Urinary bladder (tissue), 4 donors: ENCODE results near the gene KLHL7. TPM values are rescaled to one million over a fixed set of nuclear protein-coding genes. Genes with fewer than 3 reads are reported as not detected.

ENCODE experiments used
- DNase-seq: peaks from one replicate; pipeline ENCODE4 v3.0.0-alpha.2; 2015; ENCODE audit errors: extremely low spot score
- H3K27ac ChIP-seq: one replicate; pipeline ENCODE4 v1.5.1; 2013; ENCODE audit warnings: low read depth, mild to moderate bottlenecking, moderate library complexity
- H3K36me3 ChIP-seq: one replicate; pipeline ENCODE4 v1.6.1; 2013; ENCODE audit warnings: mild to moderate bottlenecking, moderate library complexity; ENCODE audit not compliant: insufficient read depth
- H3K4me1 ChIP-seq: one replicate; pipeline ENCODE4 v1.6.1; 2013; ENCODE audit warnings: mild to moderate bottlenecking, moderate library complexity; ENCODE audit not compliant: insufficient read depth
- H3K4me3 ChIP-seq: one replicate; pipeline ENCODE4 v1.5.1; 2013; ENCODE audit warnings: low read depth, low read length
- WGBS: extraction: QIAGEN DNeasy Blood & Tissue Kit; methylation state at CpG from one replicate; pipeline ENCODE4 v1.1.7; 2013; 5-methylcytosine and 5-hydroxymethylcytosine counted together
- polyA plus RNA-seq: library from polyadenylated mRNA; stranded (reverse); fragments of 200-250 nt; gene quantifications from one replicate; pipeline ENCODE4 v1.2.3, GENCODE V29; 2013
- total RNA-seq: library from RNA; depleted of rRNA; stranded (reverse); fragments of >200 nt; gene quantifications from one replicate; pipeline ENCODE4 v1.2.3, GENCODE V29; 2014
- donor health status: healthy with polysubstance abuse.
- donor health status: healthy.

Gene KLHL7
- total and polyA plus RNA-seq, 2 donors: 26.4 to 38.5 TPM

- H3K27ac ChIP-seq: no peak overlapping the region
- WGBS: 100% methylated on average over 2 of the region's 2 CpGs
- H3K4me1 ChIP-seq: no peaks in the 10 kb centered on the region
- DNase-seq: no peak
- H3K4me3 ChIP-seq: no peak overlapping the region
- no peaks in the 10 kb centered on the region for H3K36me3 ChIP-seq
Measured at GRCh38 chr7:23096518-23097290, 8.9 kb upstream of the KLHL7 start.

- DNase-seq: no peak
- Histone ChIP-seq H3K27ac (no peak overlapping the region), H3K36me3 (no peaks in the 10 kb centered on the region), H3K4me3 (no peak overlapping the region), H3K4me1 (no peaks in the 10 kb centered on the region)
- 94% methylated on average over 9 of the region's 9 CpGs for WGBS
Measured at GRCh38 chr7:23098029-23098428, 7.6 kb upstream of the KLHL7 start.

GRCh38 chr7:23098460-23098859, 7.1 kb upstream of the KLHL7 start:
- Histone ChIP-seq H3K27ac (no peak overlapping the region), H3K4me3 (no peak overlapping the region), H3K36me3 (no peaks in the 10 kb centered on the region), H3K4me1 (no peaks in the 10 kb centered on the region)
- WGBS: 43% methylated on average over 2 of the region's 2 CpGs
- DNase-seq: no peak

GRCh38 chr7:23100697-23101096, 4.9 kb upstream of the KLHL7 start:
- DNase-seq: no peak
- no peaks in the 10 kb centered on the region for H3K36me3 ChIP-seq
- H3K27ac ChIP-seq: no peak overlapping the region
- no peak overlapping the region for H3K4me3 ChIP-seq
- H3K4me1 ChIP-seq: no peaks in the 10 kb centered on the region
- WGBS: 51% methylated on average over 2 of the region's 2 CpGs

- 1% methylated on average over 19 of the region's 19 CpGs for WGBS
- Histone ChIP-seq H3K36me3 (no peaks in the 10 kb centered on the region), H3K4me3 (peak overlapping the region; percentile 85), H3K4me1 (peaks cover 2% of the 10 kb centered on the region), H3K27ac (no peak overlapping the region)
- no peak for DNase-seq
Measured at GRCh38 chr7:23105086-23105643, 420 bp upstream of the KLHL7 start.

GRCh38 chr7:23106057-23106822, 655 bp downstream of the KLHL7 start:
- WGBS: under 1% methylated on average over 46 of the region's 46 CpGs
- H3K27ac ChIP-seq: peak overlapping the region; percentile 91
- H3K36me3 ChIP-seq: no peaks in the 10 kb centered on the region
- peaks cover 2% of the 10 kb centered on the region for H3K4me1 ChIP-seq
- DNase-seq: peak; percentile 62
- H3K4me3 ChIP-seq: peak overlapping the region; percentile 85

GRCh38 chr7:23106823-23107663, 1.5 kb downstream of the KLHL7 start:
- Histone ChIP-seq H3K4me3 (peak overlapping the region; percentile 85), H3K27ac (no peak overlapping the region), H3K36me3 (no peaks in the 10 kb centered on the region), H3K4me1 (peaks cover 2% of the 10 kb centered on the region)
- no peak for DNase-seq
- 14% methylated on average over 9 of the region's 9 CpGs for WGBS

GRCh38 chr7:23107781-23108180, 2.2 kb downstream of the KLHL7 start:
- 53% methylated on average over 2 of the region's 2 CpGs for WGBS
- Histone ChIP-seq H3K4me3 (no peak overlapping the region), H3K27ac (no peak overlapping the region), H3K4me1 (peaks cover 2% of the 10 kb centered on the region), H3K36me3 (no peaks in the 10 kb centered on the region)
- DNase-seq: no peak

GRCh38 chr7:23108995-23109394, 3.4 kb downstream of the KLHL7 start:
- Histone ChIP-seq H3K4me3 (no peak overlapping the region), H3K4me1 (peaks cover 2% of the 10 kb centered on the region), H3K36me3 (no peaks in the 10 kb centered on the region), H3K27ac (no peak overlapping the region)
- no peak for DNase-seq
- WGBS: 96% methylated on average over 4 of the region's 4 CpGs

- H3K36me3 ChIP-seq: no peaks in the 10 kb centered on the region
Measured at GRCh38 chr7:23109470-23109869, 3.9 kb downstream of the KLHL7 start.

GRCh38 chr7:23114896-23115295, 9.3 kb downstream of the KLHL7 start:
- Histone ChIP-seq H3K27ac (no peak overlapping the region), H3K4me3 (no peak overlapping the region), H3K4me1 (no peaks in the 10 kb centered on the region), H3K36me3 (no peaks in the 10 kb centered on the region)
- WGBS: 44% methylated on average over 3 of the region's 3 CpGs
- DNase-seq: no peak

More at GRCh38 chr7:23109470-23109869, 3.9 kb downstream of the KLHL7 start:
- 81% methylated on average over 1 of the region's 1 CpG for WGBS
- no peak for DNase-seq
- H3K4me1 ChIP-seq: peaks cover 2% of the 10 kb centered on the region
- H3K4me3 ChIP-seq: no peak overlapping the region
- H3K27ac ChIP-seq: no peak overlapping the region

- H3K4me1 ChIP-seq: no peaks in the 10 kb centered on the region
- 68% methylated on average over 2 of the region's 2 CpGs for WGBS
- no peaks in the 10 kb centered on the region for H3K36me3 ChIP-seq
- DNase-seq: no peak
- no peak overlapping the region for H3K4me3 ChIP-seq
- no peak overlapping the region for H3K27ac ChIP-seq
Measured at GRCh38 chr7:23115991-23116390, 10.4 kb downstream of the KLHL7 start.

GRCh38 chr7:23117841-23118240, 12.3 kb downstream of the KLHL7 start:
- H3K4me3 ChIP-seq: no peak overlapping the region
- no peaks in the 10 kb centered on the region for H3K4me1 ChIP-seq
- DNase-seq: no peak
- no peak overlapping the region for H3K27ac ChIP-seq
- 51% methylated on average over 2 of the region's 2 CpGs for WGBS
- no peaks in the 10 kb centered on the region for H3K36me3 ChIP-seq
